Anterior cingulate cortex (tissue), 58 donors: Measurements from ENCODE around the gene CMTM8.

Experiments used
- DNase-seq, 58 donors: peaks; one replicate each; lab custom pipeline; 2025; lab: John Stamatoyannopoulos, UW

The CMTM8 gene

DNA sequence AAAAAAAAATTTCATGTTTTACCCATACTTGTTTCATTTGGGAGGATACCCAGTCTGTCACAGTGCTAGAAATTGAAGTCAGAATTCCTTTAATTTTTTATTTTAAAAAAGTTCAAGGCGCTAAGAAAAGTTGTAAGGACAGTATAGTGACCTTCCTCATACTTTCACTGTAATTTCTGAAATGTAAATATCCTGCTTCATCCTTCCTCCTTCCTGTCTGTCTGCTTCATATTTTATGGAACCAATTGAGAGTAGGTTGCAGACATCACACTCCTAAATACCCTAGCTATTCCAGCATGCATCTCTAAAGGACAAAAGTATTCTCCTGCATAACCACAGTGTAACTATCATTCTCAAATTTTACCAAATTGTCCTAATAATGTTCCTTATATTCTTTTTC, 35.8 kb downstream of the CMTM8 start:
- DNase-seq = no peak

DNA sequence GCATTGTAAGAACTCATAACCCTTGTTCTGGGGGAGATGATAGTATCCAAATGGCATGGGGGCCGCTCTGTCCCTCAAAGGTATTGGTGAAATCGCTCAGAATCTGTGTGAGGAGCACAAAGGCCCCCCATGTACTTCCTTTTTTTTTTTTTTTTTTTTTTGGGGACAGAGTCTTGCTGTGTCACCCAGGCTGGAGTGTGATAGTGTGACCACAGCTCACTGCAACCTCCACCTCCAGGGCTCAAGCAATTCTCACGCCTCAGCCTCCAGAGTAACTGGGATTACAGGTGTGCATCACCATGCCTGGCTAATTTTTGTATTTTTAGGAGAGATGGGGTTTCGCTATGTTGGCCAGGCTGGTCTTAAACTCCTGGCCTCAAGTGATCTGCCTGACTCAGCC, 37.0 kb downstream of the CMTM8 start:
- no peak for DNase-seq

DNA sequence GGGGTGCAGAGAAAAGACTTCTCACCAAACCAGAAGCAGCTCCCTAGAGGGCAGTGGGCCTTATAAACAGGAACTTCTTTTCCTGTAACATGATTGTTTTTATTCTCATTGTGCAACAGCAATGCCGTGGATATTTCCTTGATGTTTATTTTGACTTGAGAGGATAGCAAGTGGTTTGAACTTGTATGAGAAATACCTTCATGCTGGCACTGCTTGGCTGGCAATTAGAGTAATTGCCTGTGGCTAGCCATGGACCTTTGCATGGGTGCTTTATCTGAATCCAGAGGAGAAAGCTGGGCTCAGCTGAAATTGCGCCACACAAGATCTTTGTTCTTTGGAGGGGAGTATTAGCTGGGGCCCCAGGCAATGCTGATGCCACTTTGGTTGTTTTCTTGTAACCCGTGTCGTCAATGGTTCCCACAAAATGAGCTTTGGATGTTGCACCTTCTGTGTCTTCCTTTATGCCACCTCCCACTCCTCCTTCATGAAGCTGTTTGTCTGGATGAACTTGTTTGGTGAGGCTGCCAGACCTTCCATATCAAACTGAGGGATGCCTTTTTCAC, 37.9 kb downstream of the CMTM8 start:
- no peak for DNase-seq

DNA sequence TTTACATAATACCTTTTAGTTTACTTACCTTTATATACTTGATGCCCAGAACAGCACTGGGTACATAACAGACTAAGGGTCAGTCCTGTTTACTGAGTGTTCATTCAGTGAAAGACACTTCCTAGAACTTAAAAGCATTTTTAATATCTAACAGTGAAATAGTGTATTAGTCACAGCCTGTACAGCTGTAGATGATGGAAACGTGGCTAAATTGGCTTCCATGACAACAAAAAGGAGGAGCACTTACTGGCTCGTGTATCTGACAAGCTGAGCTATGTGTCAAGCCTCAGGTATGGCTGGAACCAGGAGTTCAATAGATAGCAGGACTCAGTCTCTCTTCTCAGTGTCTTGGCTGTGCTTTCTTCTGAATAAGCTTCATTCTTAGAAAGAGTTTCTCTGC, 40.2 kb downstream of the CMTM8 start:
- no peak for DNase-seq

DNA sequence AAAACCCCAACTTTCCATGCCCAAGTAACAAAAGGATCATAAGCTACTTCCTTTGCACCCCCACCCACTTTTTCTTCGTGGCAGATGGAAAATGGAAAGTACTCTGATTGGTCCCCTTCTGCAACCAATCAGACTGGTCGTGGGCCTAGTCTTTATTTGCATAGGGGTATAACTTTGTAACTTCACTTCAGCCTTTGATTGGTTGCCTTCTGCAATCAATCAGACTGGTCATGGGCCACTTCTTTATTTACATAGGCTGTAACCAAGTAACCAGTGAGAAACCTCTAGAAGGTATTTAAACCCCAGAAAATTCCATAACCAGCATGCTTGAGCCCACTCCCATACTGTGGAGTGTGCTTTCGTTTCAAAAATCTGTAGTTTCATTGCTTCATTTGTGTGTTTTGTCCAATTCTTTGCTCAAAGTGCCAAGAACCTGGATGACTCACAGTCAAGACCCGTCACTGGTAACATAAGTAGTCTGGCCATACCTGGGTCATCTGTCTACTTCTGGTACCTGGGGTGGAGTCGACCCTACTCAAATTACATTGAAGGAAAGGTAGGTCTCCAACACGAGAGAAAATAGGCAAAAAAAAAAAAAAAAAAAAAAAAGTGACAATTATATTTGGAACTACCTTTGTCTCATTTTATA, 41.9 kb downstream of the CMTM8 start:
- DNase-seq = no peak

DNA sequence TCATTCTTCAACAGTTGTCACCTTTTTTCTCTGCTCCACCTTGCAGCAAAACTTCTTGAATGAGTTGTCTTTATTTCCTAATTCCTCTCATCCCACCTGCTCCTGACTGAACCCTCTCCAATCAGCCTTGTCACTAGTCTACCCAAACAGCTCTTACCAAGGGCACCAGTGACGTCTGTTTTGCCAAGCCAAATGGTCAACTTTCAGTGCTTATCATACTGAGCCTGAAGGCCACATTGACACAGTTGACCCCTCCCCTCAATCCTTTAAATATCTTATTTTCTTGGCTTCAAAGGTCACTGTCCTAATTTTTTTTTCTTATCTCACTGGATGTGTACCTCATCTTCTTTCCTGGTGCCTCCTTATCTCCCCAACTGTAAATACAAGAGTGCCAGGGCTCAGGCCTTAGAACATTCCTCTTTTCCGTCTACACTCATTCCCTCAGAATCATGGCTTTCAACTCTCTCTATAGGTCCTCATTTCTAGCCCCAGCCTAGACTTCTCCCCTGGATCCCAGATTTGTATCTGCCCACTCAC, 43.2 kb downstream of the CMTM8 start:
- no peak for DNase-seq

DNA sequence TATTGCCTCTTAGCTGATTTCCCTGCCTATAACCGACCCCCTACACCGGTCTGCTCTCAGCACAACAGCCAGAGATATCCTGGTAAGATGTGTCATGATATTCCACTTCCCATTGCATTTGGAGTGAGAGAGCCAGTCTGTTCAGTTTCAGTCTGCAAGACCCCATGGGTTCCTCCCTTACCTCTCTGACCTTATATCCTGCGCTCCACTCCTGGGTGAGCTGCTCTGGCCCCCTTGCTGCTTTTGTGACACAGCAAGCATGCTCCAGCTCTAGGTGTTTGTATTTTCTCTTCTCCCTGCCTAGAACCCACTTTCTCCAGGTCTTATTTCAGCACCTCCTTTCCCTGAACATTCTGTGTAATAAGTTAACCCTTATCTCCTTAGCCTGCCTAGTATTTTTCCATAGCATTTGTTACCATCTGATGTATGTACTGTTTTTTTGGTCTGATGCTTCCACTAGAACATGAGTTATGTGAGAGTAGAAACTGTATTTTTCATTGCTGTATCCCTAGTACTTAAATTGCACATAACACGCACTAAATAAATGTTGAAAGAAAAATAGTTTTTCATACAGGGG, 44.2 kb downstream of the CMTM8 start:
- DNase-seq = no peak

DNA sequence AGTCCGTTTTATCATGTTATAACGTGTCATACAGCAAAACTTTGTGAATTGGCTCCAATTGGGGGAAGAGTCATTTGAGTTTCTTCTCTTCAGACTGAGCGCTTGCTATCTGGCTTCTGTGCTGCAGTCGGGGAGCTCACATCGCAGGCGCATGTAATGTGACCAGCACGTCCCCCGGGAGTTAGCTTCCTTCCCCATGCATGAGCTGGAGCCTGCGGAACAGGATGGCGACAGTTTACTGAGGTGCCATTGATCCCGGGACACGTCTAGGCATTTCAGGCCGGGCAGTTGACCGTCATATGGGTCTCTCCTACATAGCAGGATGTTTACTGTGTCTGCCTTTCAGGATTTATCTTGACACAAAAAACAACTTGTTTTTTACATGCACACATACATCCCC, 44.8 kb downstream of the CMTM8 start:
- no peak for DNase-seq

DNA sequence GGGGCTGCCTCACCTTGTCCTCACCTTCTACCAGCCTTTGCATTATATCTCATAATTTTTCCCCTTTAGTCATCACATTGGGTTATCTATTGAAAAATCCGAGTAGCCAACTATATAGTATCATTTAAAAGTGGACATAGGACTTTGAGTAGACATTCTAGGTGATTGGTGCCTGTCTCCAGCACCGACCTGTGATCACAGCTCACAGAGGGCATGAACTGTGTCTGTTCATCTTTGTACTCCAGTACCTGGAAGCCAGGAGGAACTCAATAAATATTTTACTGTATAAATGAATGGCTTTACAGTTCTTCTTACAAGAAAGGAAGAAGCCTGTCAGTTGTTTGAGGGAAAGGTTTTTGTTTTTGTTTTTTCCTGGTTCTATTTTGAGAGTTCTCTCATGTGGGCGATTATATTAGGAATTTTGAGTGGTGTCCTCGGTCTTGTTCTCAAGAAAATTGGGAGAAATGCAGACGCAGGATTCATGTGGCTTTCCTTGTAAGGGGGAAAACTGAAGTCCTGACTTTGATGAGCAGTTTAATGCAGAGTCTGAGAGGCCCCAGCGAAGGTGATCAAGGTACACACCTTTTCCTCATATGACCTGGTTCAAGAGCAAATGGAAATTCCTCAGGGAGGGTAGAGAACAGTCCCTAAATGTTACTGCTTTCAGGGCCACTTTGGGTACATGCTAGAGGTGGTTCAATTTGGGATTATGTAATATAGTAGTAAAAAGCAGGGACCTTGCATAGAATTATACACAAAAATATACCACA, 46.1 kb downstream of the CMTM8 start:
- no peak for DNase-seq

DNA sequence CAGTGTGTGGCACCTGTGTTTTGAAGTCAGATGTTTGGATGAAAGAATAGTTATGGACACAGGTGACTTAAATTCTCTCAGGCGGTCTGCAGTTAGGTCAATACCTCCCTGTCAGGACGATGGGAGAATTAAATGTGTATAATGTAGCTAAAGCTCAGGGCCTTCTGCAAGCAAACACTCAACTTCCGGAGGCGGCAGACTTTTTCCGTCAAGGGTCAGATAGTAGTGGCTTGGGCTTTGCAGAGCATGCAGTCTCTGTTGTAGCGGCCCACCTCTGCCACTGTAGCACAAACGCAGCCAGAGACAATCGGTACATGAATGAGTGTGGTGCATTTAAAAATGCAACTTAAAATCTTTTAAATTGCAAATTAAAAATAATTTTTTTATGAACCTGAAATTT, 47.4 kb downstream of the CMTM8 start:
- no peak for DNase-seq

DNA sequence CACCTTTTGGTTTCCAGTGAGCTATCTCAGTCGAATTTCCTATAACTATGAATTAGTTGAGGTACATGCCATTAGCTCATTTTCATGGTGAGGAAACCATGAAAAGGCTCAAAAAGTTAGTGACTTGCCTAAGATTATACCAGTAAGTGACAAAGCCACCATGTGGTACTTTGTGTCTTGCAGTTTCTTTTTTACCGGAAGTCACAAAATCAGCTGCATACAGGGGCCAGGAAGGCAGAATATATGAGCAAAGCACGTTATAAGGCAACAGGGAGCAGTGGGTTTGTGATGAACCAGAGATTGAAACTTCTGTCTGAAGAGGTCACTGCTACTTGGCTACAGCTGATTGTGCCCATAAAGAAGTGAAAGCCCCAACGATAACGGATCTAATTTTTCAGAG, 50.3 kb downstream of the CMTM8 start:
- DNase-seq = no peak

DNA sequence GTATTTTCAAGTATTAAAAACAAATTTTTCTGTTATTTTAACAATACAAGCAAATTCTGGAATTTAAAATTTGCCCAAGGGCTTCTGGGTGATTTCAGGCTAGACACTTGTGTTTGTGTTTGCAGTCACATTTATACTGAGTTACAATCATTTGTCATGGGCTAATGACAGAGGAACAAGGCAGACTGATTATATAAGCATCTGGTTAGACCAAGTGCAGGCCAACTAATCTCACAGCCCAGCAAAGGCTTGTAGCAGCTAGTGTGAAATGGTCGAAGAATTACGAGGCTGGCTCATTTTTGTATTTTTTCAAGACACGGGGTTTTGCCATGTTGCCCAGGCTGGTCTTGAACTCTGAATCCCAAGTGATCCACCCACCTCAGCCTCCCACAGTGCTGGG, 52.1 kb downstream of the CMTM8 start:
- DNase-seq = no peak

DNA sequence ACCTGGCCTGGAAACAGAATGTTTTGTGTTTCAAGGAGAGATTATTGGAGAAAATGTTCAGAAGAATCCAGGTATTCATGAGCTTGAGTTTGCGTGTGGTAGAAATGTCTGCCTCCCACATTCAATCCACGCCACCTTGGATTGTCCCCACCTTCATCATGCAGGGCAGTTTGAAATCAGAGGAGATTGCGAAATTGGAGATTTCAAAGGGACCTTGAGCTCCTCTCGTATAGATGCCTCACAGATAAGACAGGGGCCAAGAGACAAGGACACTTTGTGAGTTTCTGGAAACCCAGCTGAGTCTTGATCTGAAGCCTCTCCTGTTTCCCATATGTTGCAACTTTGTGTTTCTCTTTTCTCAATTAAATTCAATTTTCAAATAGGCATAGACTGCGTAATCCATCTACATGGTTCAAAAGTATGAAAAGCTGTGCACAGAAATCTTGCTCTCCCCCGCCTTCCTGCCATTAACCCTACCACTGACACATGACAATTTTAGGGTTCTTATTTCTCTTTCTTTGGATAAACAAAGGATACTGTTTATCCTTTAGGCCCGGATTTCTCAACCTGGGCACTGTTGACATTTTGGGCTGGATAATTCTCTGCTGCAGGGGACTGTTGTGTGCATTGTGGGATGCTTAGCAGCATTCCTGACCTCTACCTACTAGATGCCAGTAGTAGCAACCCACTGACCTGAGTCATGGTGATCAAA, 53.8 kb downstream of the CMTM8 start:
- DNase-seq = no peak

DNA sequence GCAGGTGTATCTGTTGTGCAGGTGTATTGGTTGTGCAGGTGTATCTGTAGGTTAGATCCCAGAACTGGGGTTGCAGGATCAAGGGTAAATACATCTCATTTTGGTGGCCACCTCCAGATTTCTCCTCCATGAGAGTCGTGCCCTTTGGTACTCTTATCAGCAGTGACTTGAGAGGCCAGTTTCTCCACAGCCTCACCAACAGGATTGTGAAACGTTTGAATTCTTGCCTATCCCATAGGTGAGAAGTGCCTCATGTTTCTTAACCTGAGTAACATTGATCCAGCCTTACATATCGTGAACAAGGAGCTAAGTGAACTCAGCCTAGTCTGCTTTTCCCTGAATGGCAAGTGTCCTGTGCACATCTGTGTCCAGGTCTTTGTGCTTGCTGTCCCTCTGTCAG, 55.4 kb downstream of the CMTM8 start:
- no peak for DNase-seq

DNA sequence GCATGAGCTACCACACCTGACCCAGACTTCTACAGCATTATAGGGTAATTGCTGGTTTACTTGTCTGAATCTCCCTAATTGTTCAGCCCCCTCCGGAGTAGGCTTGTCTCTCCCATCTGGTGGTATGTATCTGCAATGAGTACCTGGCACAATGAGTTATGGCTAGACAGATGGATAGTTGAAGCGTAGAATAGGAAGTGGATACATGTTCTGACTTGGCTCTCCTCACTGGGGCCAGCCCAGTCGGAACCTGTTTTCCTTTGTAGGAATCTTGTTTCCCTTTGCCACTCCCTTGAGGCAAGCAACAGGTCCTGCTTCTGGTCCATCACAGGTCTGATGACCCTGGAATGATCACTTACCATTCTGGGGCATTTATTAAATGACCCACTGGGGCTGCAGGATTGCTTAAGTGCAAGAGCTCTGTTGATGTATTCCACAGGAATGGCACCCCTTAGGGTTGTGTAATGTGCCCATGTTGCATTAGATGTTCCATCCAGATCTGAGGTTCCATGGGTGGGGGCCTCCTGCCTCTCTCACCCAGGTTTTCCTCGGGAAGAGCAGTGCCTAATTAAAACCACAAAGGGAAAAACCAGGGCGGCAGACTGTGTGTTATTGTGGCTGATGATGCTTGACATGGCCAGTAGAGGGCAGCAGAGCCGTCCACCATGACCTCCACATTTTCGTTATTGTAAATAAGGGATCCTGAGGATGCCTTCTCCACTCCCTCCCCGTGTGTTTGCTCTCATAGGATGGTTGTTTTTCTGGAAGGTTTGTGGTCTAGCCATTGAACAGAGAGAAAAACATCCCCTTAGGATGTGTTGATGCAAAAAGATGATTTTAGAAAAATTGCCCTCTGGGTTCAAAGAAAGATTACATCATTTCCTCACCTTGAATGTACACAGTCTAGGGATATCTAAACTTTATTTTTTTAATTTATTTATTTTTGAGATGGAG, 58.0 kb downstream of the CMTM8 start:
- peak in 41 of 58 donors; percentile 4 to 66 (median 22) for DNase-seq

DNA sequence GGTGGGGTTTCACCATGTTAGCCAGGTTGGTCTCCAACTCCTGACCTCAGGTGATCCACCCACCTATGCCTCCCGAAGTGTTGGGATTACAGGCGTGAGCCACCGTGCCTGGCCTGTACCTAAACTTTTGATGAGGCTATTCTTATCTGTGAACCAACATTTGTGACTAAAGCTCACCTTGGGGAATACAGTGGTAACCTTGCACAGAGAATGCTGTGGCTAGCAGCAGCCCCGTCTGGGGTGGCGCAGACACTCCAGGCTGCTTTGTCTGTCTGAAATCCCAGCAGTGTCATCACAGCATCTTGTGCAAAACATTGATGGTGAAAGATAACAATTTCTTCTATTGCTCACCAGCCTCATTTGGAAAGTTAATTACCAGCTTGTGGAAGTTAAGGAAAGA, 58.9 kb downstream of the CMTM8 start:
- no peak for DNase-seq

DNA sequence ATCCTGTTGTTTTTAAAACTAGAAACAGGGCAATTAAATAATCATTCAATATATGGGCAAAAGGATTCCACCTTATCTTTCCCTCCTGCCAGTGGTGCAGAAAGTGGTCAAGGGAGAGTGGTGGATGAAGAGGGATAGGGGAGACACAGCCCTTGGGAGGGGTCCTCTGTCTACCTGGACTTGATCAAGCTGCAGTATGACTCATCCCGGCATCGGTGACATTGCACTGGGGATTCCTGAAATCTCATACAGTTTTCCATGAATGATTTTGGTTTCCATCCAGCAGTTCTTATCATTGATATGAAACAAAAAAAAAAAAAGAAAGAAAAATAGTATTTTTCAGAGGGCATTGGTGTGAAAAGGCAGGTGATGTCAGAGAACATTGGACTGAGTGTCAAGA, 62.9 kb downstream of the CMTM8 start:
- no peak for DNase-seq

DNA sequence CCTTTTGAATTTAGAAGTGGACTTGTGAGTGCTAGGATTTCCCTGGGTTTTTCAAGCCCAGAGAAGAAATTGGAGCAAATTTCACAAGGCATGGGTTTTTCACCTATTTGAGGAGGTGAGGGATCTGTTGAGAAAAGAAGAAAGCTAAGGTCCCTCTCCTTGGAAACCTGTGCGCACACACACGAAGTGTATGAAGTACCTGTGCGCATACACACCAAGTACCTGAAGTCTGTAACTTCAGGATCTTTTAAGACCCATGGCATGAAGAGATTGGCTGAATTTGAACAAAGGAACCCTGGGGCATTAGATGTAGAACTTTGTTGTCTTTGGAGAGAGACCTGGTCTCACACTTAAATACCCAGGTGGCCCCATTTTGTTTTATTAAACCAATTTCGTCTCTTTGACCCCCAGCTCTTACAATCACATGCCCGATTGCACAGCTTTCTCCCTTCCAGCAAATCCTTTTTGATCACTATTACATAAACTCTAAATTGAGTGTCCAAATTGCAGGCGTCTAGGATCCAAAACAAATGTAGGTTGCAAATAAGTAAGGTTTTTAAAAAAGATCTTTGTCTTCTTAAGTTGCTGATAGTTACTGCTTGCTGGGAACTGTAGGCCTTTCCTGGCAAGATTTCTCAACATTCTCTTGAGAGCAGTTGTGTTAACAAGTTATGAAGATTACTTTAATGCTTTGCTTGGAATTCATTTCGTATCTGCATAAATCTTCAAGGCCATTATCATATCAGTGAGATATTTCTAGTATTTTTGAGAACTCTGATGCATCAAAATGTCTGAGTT, 64.3 kb downstream of the CMTM8 start:
- no peak for DNase-seq

DNA sequence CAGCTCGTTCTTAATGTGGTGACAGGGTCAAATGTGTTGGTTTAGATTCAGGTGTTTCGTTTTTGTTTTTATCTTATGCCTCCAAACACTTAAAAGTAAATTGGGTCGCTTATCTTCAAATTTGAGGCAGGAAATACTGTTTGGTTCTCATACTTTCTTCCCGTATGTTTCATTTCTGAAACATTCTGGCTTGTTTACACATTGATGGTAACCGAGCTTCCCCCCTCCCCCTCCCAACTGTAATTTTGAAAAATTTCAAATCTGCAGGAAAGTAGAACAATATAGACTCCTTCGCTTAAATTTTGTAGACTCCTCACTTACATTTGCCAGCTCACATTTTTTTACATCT, 64.9 kb downstream of the CMTM8 start:
- DNase-seq = no peak
